Measurements from ENCODE around the gene ENPP7.

DNA sequence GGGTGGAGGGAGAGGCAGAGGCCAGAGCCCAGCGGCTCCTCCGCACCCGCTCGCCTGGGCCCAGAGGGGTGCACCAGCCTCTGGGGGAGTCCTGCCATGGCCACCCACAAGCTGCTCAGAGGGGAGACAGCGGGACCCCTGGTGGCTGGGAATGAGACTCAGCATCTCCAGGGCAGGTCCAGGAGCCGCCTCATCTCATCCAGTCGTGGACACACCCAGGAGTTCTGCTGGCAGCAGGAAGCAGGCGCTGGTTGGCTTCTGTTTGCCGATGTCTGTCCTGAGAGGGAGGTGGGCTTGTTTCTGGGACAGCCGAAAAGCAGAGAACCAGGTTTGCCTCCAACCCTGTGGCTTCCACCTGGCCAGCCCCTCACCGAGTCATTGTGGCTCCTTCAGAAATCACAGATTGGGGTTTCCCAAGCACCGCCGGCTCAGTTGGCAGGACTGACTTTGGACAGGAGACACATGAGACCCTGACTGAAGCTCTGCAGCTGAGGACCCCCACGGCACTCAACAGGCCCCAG lies 49.6 kb upstream of the ENPP7 start:
- TF ChIP-seq, protein P1, sequence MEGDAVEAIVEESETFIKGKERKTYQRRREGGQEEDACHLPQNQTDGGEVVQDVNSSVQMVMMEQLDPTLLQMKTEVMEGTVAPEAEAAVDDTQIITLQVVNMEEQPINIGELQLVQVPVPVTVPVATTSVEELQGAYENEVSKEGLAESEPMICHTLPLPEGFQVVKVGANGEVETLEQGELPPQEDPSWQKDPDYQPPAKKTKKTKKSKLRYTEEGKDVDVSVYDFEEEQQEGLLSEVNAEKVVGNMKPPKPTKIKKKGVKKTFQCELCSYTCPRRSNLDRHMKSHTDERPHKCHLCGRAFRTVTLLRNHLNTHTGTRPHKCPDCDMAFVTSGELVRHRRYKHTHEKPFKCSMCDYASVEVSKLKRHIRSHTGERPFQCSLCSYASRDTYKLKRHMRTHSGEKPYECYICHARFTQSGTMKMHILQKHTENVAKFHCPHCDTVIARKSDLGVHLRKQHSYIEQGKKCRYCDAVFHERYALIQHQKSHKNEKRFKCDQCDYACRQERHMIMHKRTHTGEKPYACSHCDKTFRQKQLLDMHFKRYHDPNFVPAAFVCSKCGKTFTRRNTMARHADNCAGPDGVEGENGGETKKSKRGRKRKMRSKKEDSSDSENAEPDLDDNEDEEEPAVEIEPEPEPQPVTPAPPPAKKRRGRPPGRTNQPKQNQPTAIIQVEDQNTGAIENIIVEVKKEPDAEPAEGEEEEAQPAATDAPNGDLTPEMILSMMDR (IDR thresholded peaks at IDR 0.05; ENCODE audit: low read depth, low read length): no peak
- TF ChIP-seq EZH2phosphoT487 (IDR thresholded peaks at IDR 0.05; ENCODE audit: low read depth): no peak
